SKM-1 treated with dmso at 0.1 percent for 144 hours (cell line): Measurements from ENCODE around the gene INA.
A peak's percentile ranks its signal among the peaks of the same experiment; 100 is the strongest.

Source experiments
- DNase-seq: peaks from one replicate; lab custom pipeline; 2025; ENCODE audit not compliant: unreplicated experiment; lab: John Stamatoyannopoulos, UW

Gene INA

GRCh38 chr10:103273041-103273441 is 3.9 kb upstream of the INA start:
- no peak for DNase-seq

- DNase-seq, result no peak
Observed at GRCh38 chr10:103276251-103276895, 565 bp upstream of the INA start.

GRCh38 chr10:103277713-103278536 is 987 bp downstream of the INA start:
- DNase-seq, result no peak

GRCh38 chr10:103278537-103278823 is 1.5 kb downstream of the INA start:
- no peak for DNase-seq

- no peak for DNase-seq
Observed at GRCh38 chr10:103278862-103279298, 1.9 kb downstream of the INA start.

- no peak for DNase-seq
Observed at GRCh38 chr10:103280031-103280430, 3.1 kb downstream of the INA start.

- DNase-seq, result no peak
Observed at GRCh38 chr10:103280506-103280905, 3.6 kb downstream of the INA start.

- DNase-seq, result no peak
Observed at GRCh38 chr10:103281753-103282152, 4.8 kb downstream of the INA start.

- DNase-seq, result no peak
Observed at GRCh38 chr10:103282961-103283360, 6.0 kb downstream of the INA start.

- DNase-seq, result peak; percentile 28
Observed at GRCh38 chr10:103284170-103284569, 7.2 kb downstream of the INA start.

- no peak for DNase-seq
Observed at GRCh38 chr10:103287992-103288391, 11.1 kb downstream of the INA start.

GRCh38 chr10:103291588-103291987 is 14.7 kb downstream of the INA start:
- DNase-seq, result no peak

GRCh38 chr10:103295374-103296015 is 18.6 kb downstream of the INA start:
- DNase-seq, result no peak

- DNase-seq, result no peak
Observed at GRCh38 chr10:103307594-103307993, 30.7 kb downstream of the INA start.

- no peak for DNase-seq
Observed at GRCh38 chr10:103310197-103310596, 33.3 kb downstream of the INA start.

- DNase-seq, result no peak
Observed at GRCh38 chr10:103316087-103316486, 39.1 kb downstream of the INA start.

GRCh38 chr10:103327906-103328305 is 51.0 kb downstream of the INA start:
- no peak for DNase-seq

GRCh38 chr10:103333934-103334520 is 57.1 kb downstream of the INA start:
- no peak for DNase-seq

- DNase-seq, result no peak
Observed at GRCh38 chr10:103334567-103334966, 57.6 kb downstream of the INA start.

GRCh38 chr10:103336370-103336769 is 59.4 kb downstream of the INA start:
- DNase-seq, result no peak
